Psoas muscle (tissue), 8 donors: ENCODE results near the gene HS2ST1. TPM values are rescaled to one million over a fixed set of nuclear protein-coding genes. Genes with fewer than 3 reads are reported as not detected.
"Not testable (repeated sequence)": the region's sequence is repeated elsewhere in the genome, so short reads cannot be mapped to it uniquely, and the experiment has no call there.

Experiments used
- ATAC-seq, 4 donors: fragments of 200-7000 bp; cut with Tn5 transposase; one replicate each; pipeline ENCODE4 v1.9.1; 2020; ENCODE audit warnings: moderate library complexity in 3 of 4, mild to moderate bottlenecking in 2 of 4
- DNase-seq, 2 donors: peaks; one replicate each; pipeline ENCODE4 v3.0.0-alpha.2; 2020
- H3K27ac ChIP-seq: fragments of 200-600 bp; one replicate; pipeline ENCODE4 v1.8.0; 2022
- H3K27me3 ChIP-seq, 3 donors: fragments of 200-600 bp in 1 of 3; one replicate each; pipeline versions ENCODE4 v1.6.1 to v1.8.0; 2013 to 2022; ENCODE audit warnings: low read length in 2 of 3, mild to moderate bottlenecking in 2 of 3, moderate library complexity in 1 of 3; ENCODE audit not compliant: insufficient read depth in 3 of 3
- H3K36me3 ChIP-seq, 2 donors: fragments of 200-600 bp in 1 of 2; one replicate each; pipeline versions ENCODE4 v1.6.1 to v1.8.0; 2013 to 2022; ENCODE audit warnings: low read depth in 1 of 2, mild to moderate bottlenecking in 1 of 2, moderate library complexity in 1 of 2; ENCODE audit not compliant: insufficient read depth in 1 of 2
- H3K4me1 ChIP-seq: fragments of 200-600 bp; one replicate; pipeline ENCODE4 v1.8.0; 2022
- H3K4me3 ChIP-seq: fragments of 200-600 bp; one replicate; pipeline ENCODE4 v1.8.0; 2022; ENCODE audit warnings: mild to moderate bottlenecking
- H3K9me3 ChIP-seq: fragments of 200-600 bp; one replicate; pipeline ENCODE4 v1.8.0; 2022
- WGBS, 3 donors: extraction: QIAGEN DNeasy Blood & Tissue Kit; methylation state at CpG; one replicate each; pipeline versions ENCODE4 v1.1.6 to v1.1.7; 2013; 5-methylcytosine and 5-hydroxymethylcytosine counted together
- intact Hi-C, 2 donors: fragments of 100-400 bp; cut with DNase I; formaldehyde crosslinking; loops; one replicate each; pipeline versions ENCODE4 v1.11.0 to v1.14.2; 2022
- polyA plus RNA-seq, 3 donors: library from polyadenylated mRNA; stranded (reverse); fragments of 200-250 nt; gene quantifications; one replicate each; pipeline ENCODE4 v1.2.3, GENCODE V29; 2013
- total RNA-seq, 4 donors: library from RNA; stranded (reverse); fragmentation: NEBNext Ultra II Directional in 2 of 4; extraction: Animal tissue kit (Norgen Biotek cat#: 25700) in 2 of 4; gene quantifications; one replicate each; pipeline versions ENCODE4 v1.2.1 to v1.2.4, GENCODE V29; 2021 to 2023
- TF ChIP-seq, protein P1 (sequence below): fragments of 200-600 bp; IDR thresholded peaks from one replicate; pipeline ENCODE4 v1.8.0; 2022; ENCODE audit warnings: antibody characterized with exemption
- donor health status: healthy with polysubstance abuse.
- donor health status: DM: no; HTN: no; CAD: no; lungs with moderate emphysema.
- donor health status: Bipolar disorder and iron deficiency.
- donor health status: healthy.
- donor health status: DM: yes; HTN: yes; CAD: no.
- donor health status: DM: no; HTN: no; CAD: no.
- donor health status: DM: no; HTN: no; CAD: no.
- donor health status: DM: yes; HTN: yes; CAD: no.

The HS2ST1 gene
- total and polyA plus RNA-seq, 7 donors = 3.3 to 12.0 (median 8.1) TPM

- DNase-seq = no peak
- H3K4me1 ChIP-seq = no peaks in the 10 kb centered on the region
- intact Hi-C loops = loop anchor here in 1 of 2 donors (2.0 to 5.0 kb wide), 2 partner anchors 16 to 844 kb away; no protein-coding TSS in a partner anchor
- WGBS, 3 donors = 97 to 99% (median 98%) methylated on average over 5 of the region's 5 CpGs
- H3K9me3 ChIP-seq = no peaks in the 10 kb centered on the region
- ATAC-seq = no peak
- no peak overlapping the region for H3K4me3 ChIP-seq
- H3K27me3 ChIP-seq = no peaks in the 10 kb centered on the region
- peaks cover 0 to 10% of the 10 kb centered on the region in 2 donors for H3K36me3 ChIP-seq
- TF ChIP-seq, protein P1, sequence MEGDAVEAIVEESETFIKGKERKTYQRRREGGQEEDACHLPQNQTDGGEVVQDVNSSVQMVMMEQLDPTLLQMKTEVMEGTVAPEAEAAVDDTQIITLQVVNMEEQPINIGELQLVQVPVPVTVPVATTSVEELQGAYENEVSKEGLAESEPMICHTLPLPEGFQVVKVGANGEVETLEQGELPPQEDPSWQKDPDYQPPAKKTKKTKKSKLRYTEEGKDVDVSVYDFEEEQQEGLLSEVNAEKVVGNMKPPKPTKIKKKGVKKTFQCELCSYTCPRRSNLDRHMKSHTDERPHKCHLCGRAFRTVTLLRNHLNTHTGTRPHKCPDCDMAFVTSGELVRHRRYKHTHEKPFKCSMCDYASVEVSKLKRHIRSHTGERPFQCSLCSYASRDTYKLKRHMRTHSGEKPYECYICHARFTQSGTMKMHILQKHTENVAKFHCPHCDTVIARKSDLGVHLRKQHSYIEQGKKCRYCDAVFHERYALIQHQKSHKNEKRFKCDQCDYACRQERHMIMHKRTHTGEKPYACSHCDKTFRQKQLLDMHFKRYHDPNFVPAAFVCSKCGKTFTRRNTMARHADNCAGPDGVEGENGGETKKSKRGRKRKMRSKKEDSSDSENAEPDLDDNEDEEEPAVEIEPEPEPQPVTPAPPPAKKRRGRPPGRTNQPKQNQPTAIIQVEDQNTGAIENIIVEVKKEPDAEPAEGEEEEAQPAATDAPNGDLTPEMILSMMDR = no peak
- no peak overlapping the region for H3K27ac ChIP-seq
These were observed 26.1 kb upstream of the HS2ST1 start for GRCh38 chr1:86888327-86888726.

GRCh38 chr1:86899401-86899800, 15.0 kb upstream of the HS2ST1 start:
- peaks cover 0 to 34% of the 10 kb centered on the region in 2 donors for H3K36me3 ChIP-seq
- H3K27ac ChIP-seq, intact Hi-C loops, H3K27me3 ChIP-seq, ATAC-seq, DNase-seq, H3K4me1 ChIP-seq, H3K9me3 ChIP-seq, H3K4me3 ChIP-seq: not testable (repeated sequence)
- 88 to 100% (median 97%) methylated on average over 1 to 28 of the region's 33 CpGs for WGBS, 3 donors

- H3K4me1 ChIP-seq = peaks cover 25% of the 10 kb centered on the region
- ATAC-seq (no peak), DNase-seq (no peak)
- WGBS, 3 donors = 35 to 91% (median 47%) methylated on average over 1 of the region's 1 CpG
- H3K9me3 ChIP-seq = no peaks in the 10 kb centered on the region
- intact Hi-C loops = loop anchor here in 1 of 2 donors (2.0 to 5.0 kb wide), 2 partner anchors 17 to 34 kb away; no protein-coding TSS in a partner anchor
- TF ChIP-seq, protein P1 = no peak
- H3K27me3 ChIP-seq = no peaks in the 10 kb centered on the region
- no peak overlapping the region for H3K27ac ChIP-seq
- peaks cover 0 to 39% of the 10 kb centered on the region in 2 donors for H3K36me3 ChIP-seq
- H3K4me3 ChIP-seq = no peak overlapping the region
These were observed 8.6 kb upstream of the HS2ST1 start for GRCh38 chr1:86905875-86906274.

DNA sequence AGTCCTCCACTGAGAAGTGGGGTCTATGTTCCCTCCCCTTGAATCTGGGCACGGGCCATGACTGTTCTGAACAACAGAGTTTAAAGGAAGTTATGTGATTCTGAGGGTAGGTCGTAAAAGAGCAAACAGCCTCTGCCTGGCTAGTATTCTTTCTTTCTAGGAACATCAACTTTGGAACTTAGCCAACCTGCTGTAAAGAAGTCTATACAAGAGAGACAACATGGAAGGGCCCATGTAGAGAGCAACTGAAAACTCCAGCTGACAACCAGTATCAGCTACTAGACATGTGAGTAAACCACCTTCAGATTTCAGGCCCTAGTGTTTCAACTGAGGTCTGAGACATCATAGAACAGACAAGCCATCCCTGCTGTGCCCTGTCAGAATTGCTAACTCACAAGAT, 8.0 kb upstream of the HS2ST1 start:
- Histone ChIP-seq H3K36me3 (peaks cover 0 to 33% of the 10 kb centered on the region in 2 donors), H3K27me3 (no peaks in the 10 kb centered on the region), H3K4me1 (peaks cover 27% of the 10 kb centered on the region), H3K27ac (no peak overlapping the region), H3K4me3 (no peak overlapping the region), H3K9me3 (no peaks in the 10 kb centered on the region)
- 31 to 48% (median 42%) methylated on average over 2 of the region's 2 CpGs for WGBS, 3 donors
- DNase-seq (no peak), ATAC-seq (no peak)
- intact Hi-C loops = loop anchor here in 1 of 2 donors (5.0 kb wide), 1 partner anchor 34 kb away; no protein-coding TSS in a partner anchor
- TF ChIP-seq, protein P1 = no peak

DNA sequence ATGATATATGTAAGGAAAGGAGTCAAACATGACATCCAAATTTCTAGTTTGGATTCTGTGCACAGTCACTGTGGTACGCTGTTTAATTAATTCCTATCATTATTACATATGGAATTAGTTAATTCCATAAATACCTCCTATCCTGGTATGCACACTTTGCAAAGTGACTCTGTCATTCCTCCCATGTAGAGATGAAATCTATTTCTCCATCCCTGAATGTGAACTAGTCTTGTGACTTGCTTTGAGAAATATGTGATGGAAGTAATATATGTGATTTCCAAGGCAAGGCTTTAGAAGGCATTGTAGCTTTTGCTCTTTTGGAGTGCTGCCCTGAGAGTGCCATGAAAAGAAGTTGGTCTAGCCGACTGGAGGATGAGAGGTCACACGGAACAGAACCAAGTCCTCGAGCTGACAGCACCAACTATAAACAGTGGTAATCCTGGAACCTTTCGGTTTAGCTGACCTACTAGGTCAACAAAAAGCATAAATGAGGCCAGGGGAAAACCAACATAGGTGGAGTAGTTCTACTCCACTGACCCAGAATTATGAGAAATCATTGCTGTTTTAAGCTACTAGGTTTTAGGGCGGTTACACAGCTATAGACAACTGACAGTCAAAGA, 2.0 kb upstream of the HS2ST1 start:
- TF ChIP-seq, protein P1 = no peak
- Histone ChIP-seq H3K4me3 (peak overlapping the region; percentile 93), H3K36me3 (peaks cover 0 to 13% of the 10 kb centered on the region in 2 donors), H3K4me1 (peaks cover 23% of the 10 kb centered on the region), H3K9me3 (no peaks in the 10 kb centered on the region), H3K27ac (no peak overlapping the region), H3K27me3 (no peaks in the 10 kb centered on the region)
- intact Hi-C loops = loop anchor here in 1 of 2 donors (10.0 kb wide), 2 partner anchors 128 to 172 kb away; no protein-coding TSS in a partner anchor
- DNase-seq (no peak), ATAC-seq (no peak)
- 42 to 47% (median 43%) methylated on average over 6 of the region's 6 CpGs for WGBS, 3 donors
